Amniotic stem cell (primary cell): ENCODE data around the gene RETREG2.

Experiments
- DNase-seq: peaks from one replicate; lab custom pipeline; 2025; lab: John Stamatoyannopoulos, UW

The RETREG2 gene

GRCh38 chr2:219169930-219170654 is 8.0 kb upstream of the RETREG2 start, which contains the start of gene SLC23A3:
Gene SLC23A3, minus strand, starts transcription at chr2:219170029. Its CDS starts 45 bp downstream, at chr2:219169984.
- no peak for DNase-seq

GRCh38 chr2:219171231-219171651 is 6.8 kb upstream of the RETREG2 start:
- peak; percentile 54 for DNase-seq

- no peak for DNase-seq
These were observed 5.6 kb upstream of the RETREG2 start for GRCh38 chr2:219172231-219173154.

GRCh38 chr2:219173176-219173575 is 4.9 kb upstream of the RETREG2 start:
- no peak for DNase-seq

- DNase-seq: no peak
These were observed 3.9 kb upstream of the RETREG2 start for GRCh38 chr2:219174146-219174545.

GRCh38 chr2:219174801-219175200 is 3.3 kb upstream of the RETREG2 start:
- no peak for DNase-seq

- DNase-seq: no peak
These were observed 2.6 kb upstream of the RETREG2 start for GRCh38 chr2:219175486-219175885.

- no peak for DNase-seq
These were observed 1.9 kb upstream of the RETREG2 start for GRCh38 chr2:219175928-219176817.

- DNase-seq: peak; percentile 26
These were observed 1.1 kb upstream of the RETREG2 start, which contains the start of gene CNPPD1 for GRCh38 chr2:219176818-219177551. Gene CNPPD1, minus strand, starts transcription at chr2:219176925. Its CDS starts 97 bp downstream, at chr2:219176828.

- no peak for DNase-seq
These were observed 501 bp downstream of the RETREG2 start for GRCh38 chr2:219178377-219179175.

GRCh38 chr2:219179601-219180465 is 1.8 kb downstream of the RETREG2 start:
- DNase-seq: no peak

- no peak for DNase-seq
These were observed 2.9 kb downstream of the RETREG2 start for GRCh38 chr2:219180961-219181360.

GRCh38 chr2:219181531-219181930 is 3.5 kb downstream of the RETREG2 start:
- no peak for DNase-seq

GRCh38 chr2:219182331-219183150 is 4.5 kb downstream of the RETREG2 start:
- no peak for DNase-seq

- no peak for DNase-seq
These were observed 5.2 kb downstream of the RETREG2 start for GRCh38 chr2:219183151-219183772.

GRCh38 chr2:219184121-219184520 is 6.0 kb downstream of the RETREG2 start:
- DNase-seq: no peak

- no peak for DNase-seq
These were observed 8.8 kb downstream of the RETREG2 start for GRCh38 chr2:219186754-219187456.
